Neural progenitor cell (in vitro differentiated cells): ENCODE data around the gene OGG1. TPM values are rescaled to one million over a fixed set of nuclear protein-coding genes. Genes with fewer than 3 reads are reported as not detected.

ENCODE experiments used
- DNase-seq: peaks from one replicate; pipeline ENCODE4 v3.0.0-alpha.2; 2016; ENCODE audit warnings: low spot score
- H2AFZ ChIP-seq: fragments of 200-600 bp; sonication (generic); replicated peaks from 2 replicates; pipeline ENCODE4 v1.6.1; 2016; ENCODE audit warnings: antibody characterized with exemption
- H3F3A ChIP-seq: fragments of 200-600 bp; sonication (generic); 2 replicates; pipeline ENCODE4 v1.6.1; 2016; ENCODE audit warnings: antibody characterized with exemption, low read depth
- H3K27ac ChIP-seq: fragments of 200-600 bp; sonication (generic); 2 replicates; pipeline ENCODE4 v1.5.1; 2016; ENCODE audit warnings: mild to moderate bottlenecking
- H3K27me3 ChIP-seq: fragments of 200-600 bp; sonication (generic); 2 replicates; pipeline ENCODE4 v1.6.1; 2016; ENCODE audit warnings: mild to moderate bottlenecking, moderate library complexity
- H3K36me3 ChIP-seq: fragments of 200-600 bp; sonication (generic); 2 replicates; pipeline ENCODE4 v1.5.1; 2016
- H3K4me1 ChIP-seq: fragments of 200-600 bp; sonication (generic); 2 replicates; pipeline ENCODE4 v1.6.1; 2016; ENCODE audit warnings: mixed run types
- H3K4me2 ChIP-seq: fragments of 200-600 bp; sonication (generic); 2 replicates; pipeline ENCODE4 v1.6.1; 2016
- H3K4me3 ChIP-seq: fragments of 200-600 bp; sonication (generic); 2 replicates; pipeline ENCODE4 v1.5.1; 2016
- H3K79me2 ChIP-seq: fragments of 200-600 bp; sonication (generic); 2 replicates; pipeline ENCODE4 v1.6.1; 2016; ENCODE audit warnings: low read depth
- H3K9ac ChIP-seq: fragments of 200-600 bp; sonication (generic); 2 replicates; pipeline ENCODE4 v1.6.1; 2016
- H3K9me3 ChIP-seq: fragments of 200-600 bp; sonication (generic); 2 replicates; pipeline ENCODE4 v1.5.1; 2016; ENCODE audit warnings: low read depth
- H4K20me1 ChIP-seq: fragments of 200-600 bp; sonication (generic); 2 replicates; pipeline ENCODE4 v1.6.1; 2016; ENCODE audit warnings: low read depth
- H3K27ac Mint-ChIP-seq: 3 replicates; pipeline ENCODE4 v1.8.0; 2021; ENCODE audit warnings: mixed read lengths
- H3K27me3 Mint-ChIP-seq: 2 replicates; pipeline ENCODE4 v1.8.0; 2022; ENCODE audit warnings: low read depth, mild to moderate bottlenecking, inconsistent platforms, moderate library complexity, mixed read lengths; ENCODE audit not compliant: insufficient read depth
- H3K36me3 Mint-ChIP-seq: 3 replicates; pipeline ENCODE4 v1.8.0; 2021; ENCODE audit warnings: mixed read lengths
- H3K4me1 Mint-ChIP-seq: 3 replicates; pipeline ENCODE4 v1.8.0; 2021; ENCODE audit warnings: mixed read lengths
- H3K4me3 Mint-ChIP-seq: 3 replicates; pipeline ENCODE4 v1.8.0; 2021; ENCODE audit warnings: mild to moderate bottlenecking, moderate library complexity, mixed read lengths
- H3K9me3 Mint-ChIP-seq: 3 replicates; pipeline ENCODE4 v1.8.0; 2020; ENCODE audit warnings: mixed read lengths
- EZH2 ChIP-seq: fragments of 200-600 bp; sonication (generic); IDR thresholded peaks from 2 replicates; pipeline ENCODE4 v1.6.1; 2017; ENCODE audit warnings: antibody characterized with exemption, mild to moderate bottlenecking, moderate library complexity
- EZH2phosphoT487 ChIP-seq: fragments of 200-600 bp; sonication (generic); IDR thresholded peaks from 2 replicates; pipeline ENCODE4 v1.6.1; 2017; ENCODE audit warnings: antibody characterized with exemption
- total RNA-seq: library from RNA; depleted of rRNA; stranded (reverse); fragments of >200 nt; gene quantifications from 2 replicates; pipeline ENCODE4 v1.2.3, GENCODE V29; 2015; ENCODE audit warnings: low replicate concordance
- TF ChIP-seq, protein P1 (sequence below): fragments of 200-600 bp; sonication (generic); IDR thresholded peaks from 2 replicates; pipeline ENCODE4 v1.5.1; 2017; ENCODE audit warnings: antibody characterized with exemption, mild to moderate bottlenecking

Gene OGG1
- total RNA-seq, 1 donor from 2014 or later: 15.8 TPM

GRCh38 chr3:9793161-9793781 is 43.5 kb downstream of the OGG1 start:
- Mint-ChIP-seq H3K27ac (peak overlapping the region; percentile 100), H3K4me1 (peaks cover 21% of the 10 kb centered on the region), H3K27me3 (peaks cover 7% of the 10 kb centered on the region), H3K9me3 (no peaks in the 10 kb centered on the region), H3K36me3 (peaks cover 21% of the 10 kb centered on the region), H3K4me3 (peak overlapping the region; percentile 96)
- peak overlapping the region; percentile 92 for H3K4me2 ChIP-seq
- TF ChIP-seq, protein P1, sequence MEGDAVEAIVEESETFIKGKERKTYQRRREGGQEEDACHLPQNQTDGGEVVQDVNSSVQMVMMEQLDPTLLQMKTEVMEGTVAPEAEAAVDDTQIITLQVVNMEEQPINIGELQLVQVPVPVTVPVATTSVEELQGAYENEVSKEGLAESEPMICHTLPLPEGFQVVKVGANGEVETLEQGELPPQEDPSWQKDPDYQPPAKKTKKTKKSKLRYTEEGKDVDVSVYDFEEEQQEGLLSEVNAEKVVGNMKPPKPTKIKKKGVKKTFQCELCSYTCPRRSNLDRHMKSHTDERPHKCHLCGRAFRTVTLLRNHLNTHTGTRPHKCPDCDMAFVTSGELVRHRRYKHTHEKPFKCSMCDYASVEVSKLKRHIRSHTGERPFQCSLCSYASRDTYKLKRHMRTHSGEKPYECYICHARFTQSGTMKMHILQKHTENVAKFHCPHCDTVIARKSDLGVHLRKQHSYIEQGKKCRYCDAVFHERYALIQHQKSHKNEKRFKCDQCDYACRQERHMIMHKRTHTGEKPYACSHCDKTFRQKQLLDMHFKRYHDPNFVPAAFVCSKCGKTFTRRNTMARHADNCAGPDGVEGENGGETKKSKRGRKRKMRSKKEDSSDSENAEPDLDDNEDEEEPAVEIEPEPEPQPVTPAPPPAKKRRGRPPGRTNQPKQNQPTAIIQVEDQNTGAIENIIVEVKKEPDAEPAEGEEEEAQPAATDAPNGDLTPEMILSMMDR: no peak
- TF ChIP-seq EZH2phosphoT487 (no peak), EZH2 (no peak)
- H3K4me1 ChIP-seq: peaks cover 11% of the 10 kb centered on the region
- peak overlapping the region; percentile 100 for H3K9ac ChIP-seq
- H3K27me3 ChIP-seq: no peaks in the 10 kb centered on the region
- H3K9me3 ChIP-seq: no peaks in the 10 kb centered on the region
- H3F3A ChIP-seq: peaks cover 28% of the 10 kb centered on the region
- peak overlapping the region; percentile 93 for H3K4me3 ChIP-seq
- H2AFZ ChIP-seq: no peak overlapping the region
- peak; percentile 37 for DNase-seq
- H3K79me2 ChIP-seq: peaks cover 63% of the 10 kb centered on the region
- H3K36me3 ChIP-seq: peaks cover 3% of the 10 kb centered on the region
- H4K20me1 ChIP-seq: peaks cover 14% of the 10 kb centered on the region
- peak overlapping the region; percentile 100 for H3K27ac ChIP-seq

GRCh38 chr3:9794400-9794799 is 44.6 kb downstream of the OGG1 start:
- Mint-ChIP-seq H3K4me3 (peak overlapping the region; percentile 96), H3K9me3 (no peaks in the 10 kb centered on the region), H3K36me3 (peaks cover 17% of the 10 kb centered on the region), H3K4me1 (peaks cover 21% of the 10 kb centered on the region), H3K27me3 (peaks cover 7% of the 10 kb centered on the region), H3K27ac (no peak overlapping the region)
- no peaks in the 10 kb centered on the region for H3K9me3 ChIP-seq
- H4K20me1 ChIP-seq: peaks cover 14% of the 10 kb centered on the region
- H3F3A ChIP-seq: peaks cover 33% of the 10 kb centered on the region
- peaks cover 63% of the 10 kb centered on the region for H3K79me2 ChIP-seq
- H3K4me3 ChIP-seq: no peak overlapping the region
- H3K4me1 ChIP-seq: peaks cover 11% of the 10 kb centered on the region
- DNase-seq: no peak
- H2AFZ ChIP-seq: no peak overlapping the region
- no peak overlapping the region for H3K9ac ChIP-seq
- no peak overlapping the region for H3K27ac ChIP-seq
- H3K4me2 ChIP-seq: peak overlapping the region; percentile 92
- TF ChIP-seq, protein P1: no peak
- TF ChIP-seq EZH2phosphoT487 (no peak), EZH2 (no peak)
- no peaks in the 10 kb centered on the region for H3K27me3 ChIP-seq
- peaks cover 5% of the 10 kb centered on the region for H3K36me3 ChIP-seq

DNA sequence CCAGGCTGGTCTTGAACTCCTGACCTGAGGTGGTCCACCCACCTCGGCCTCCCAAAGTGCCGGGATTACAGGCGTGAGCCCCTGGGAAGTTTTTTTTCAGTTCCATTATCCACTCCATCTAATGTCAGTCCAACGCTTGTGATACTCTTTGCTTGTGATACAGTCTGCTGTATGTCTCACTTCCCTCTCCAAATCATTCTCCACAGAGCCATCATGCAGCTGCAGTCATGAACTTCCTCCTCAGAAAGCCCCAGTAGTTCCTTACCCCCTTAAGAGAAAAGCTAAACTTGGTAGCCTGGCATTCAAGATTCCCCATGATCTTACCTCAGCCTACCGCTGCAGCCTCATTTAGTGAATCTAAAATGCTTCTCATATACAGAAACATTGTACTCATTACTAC is 45.5 kb downstream of the OGG1 start:
- H3K9me3 ChIP-seq: no peaks in the 10 kb centered on the region
- H3K4me3 Mint-ChIP-seq: peak overlapping the region; percentile 78
- DNase-seq: no peak
- H3K27me3 Mint-ChIP-seq: peaks cover 7% of the 10 kb centered on the region
- H3F3A ChIP-seq: peaks cover 40% of the 10 kb centered on the region
- peaks cover 21% of the 10 kb centered on the region for H3K36me3 Mint-ChIP-seq
- no peak overlapping the region for H3K27ac ChIP-seq
- no peak overlapping the region for H3K4me3 ChIP-seq
- no peak overlapping the region for H2AFZ ChIP-seq
- H4K20me1 ChIP-seq: peaks cover 14% of the 10 kb centered on the region
- TF ChIP-seq EZH2phosphoT487 (no peak), EZH2 (no peak)
- TF ChIP-seq, protein P1: no peak
- H3K27me3 ChIP-seq: no peaks in the 10 kb centered on the region
- peaks cover 21% of the 10 kb centered on the region for H3K4me1 Mint-ChIP-seq
- no peak overlapping the region for H3K9ac ChIP-seq
- no peak overlapping the region for H3K4me2 ChIP-seq
- H3K36me3 ChIP-seq: peaks cover 5% of the 10 kb centered on the region
- peaks cover 11% of the 10 kb centered on the region for H3K4me1 ChIP-seq
- H3K79me2 ChIP-seq: peaks cover 63% of the 10 kb centered on the region
- no peaks in the 10 kb centered on the region for H3K9me3 Mint-ChIP-seq
- no peak overlapping the region for H3K27ac Mint-ChIP-seq
